ENCODE data around the gene UGT2B7. TPM values are rescaled to one million over a fixed set of nuclear protein-coding genes. Genes with fewer than 3 reads are reported as not detected.

UGT2B7 gene
- total and polyA plus RNA-seq, 2 of the 13 experiments (the other 11 are each of a cell fraction or from before 2014, with no cell fraction given): 26.8 to 41.8 TPM

DNA sequence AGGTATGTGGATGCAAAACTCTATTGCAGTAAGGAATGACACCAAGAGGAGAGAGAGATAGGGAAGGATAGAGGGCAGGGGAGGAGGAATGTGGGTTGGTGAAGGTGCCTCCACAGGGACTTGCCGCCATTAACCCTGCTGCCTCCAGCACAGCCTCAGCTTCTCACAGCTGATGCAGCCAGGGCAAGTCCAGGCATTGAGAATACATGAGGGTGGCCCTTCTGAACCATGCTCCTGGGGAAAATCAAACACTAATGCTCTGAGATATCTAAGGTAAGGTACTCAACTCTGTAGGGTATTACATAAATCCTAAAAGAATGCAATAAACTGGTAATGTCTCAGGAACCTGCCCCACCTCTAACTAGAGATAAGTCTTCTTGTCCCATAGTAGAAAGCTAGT, 28.7 kb downstream of the UGT2B7 start:
- intact Hi-C loops (cut with micrococcal nuclease; ENCODE audit: unreplicated experiment) (no loop called here), in situ Hi-C loops (cut with HindIII; ENCODE audit: extremely low pct_ligation_motif_present, low pct_unique_long_range_greater_than_20kb) (no loop called here)
- no peak overlapping the region for H3K4me3 ChIP-seq (replicated peaks in 1 of 3; ENCODE audit: insufficient read depth in 1 of 3, low read depth in 2 of 3, low read length in 3 of 3)
- no peak overlapping the region for H3K4me2 ChIP-seq (ENCODE audit: low read depth, low read length)
- H3K27ac ChIP-seq (ENCODE audit: extremely low read length, insufficient read depth, low read length): no peak overlapping the region
- BruUV-seq (replicated peaks): no TSS peak
- H3K9ac ChIP-seq (ENCODE audit: insufficient read depth, low read depth, low read length): no peak overlapping the region
- WGBS (ENCODE audit: low lambda C conversion rate): 100% methylated on average over 1 of the region's 1 CpG
- H3K27me3 ChIP-seq (ENCODE audit: control insufficient read depth in 1 of 2, insufficient read depth in 2 of 2, low read length in 2 of 2): no peaks in the 10 kb centered on the region
- H3K79me2 ChIP-seq (ENCODE audit: insufficient read depth, low read length): no peaks in the 10 kb centered on the region
- ATAC-seq (no peak), FAIRE-seq (no peak), DNase-seq (ENCODE audit: low spot score) (no peak)
- peaks cover 14% of the 10 kb centered on the region; the same call in 1 of the 2 replicates for H3K4me1 ChIP-seq (ENCODE audit: insufficient read depth, low read length)
- no peaks in the 10 kb centered on the region for H4K20me1 ChIP-seq (ENCODE audit: insufficient read depth, low read length)
- POLR2A ChIA-PET: no interaction called here
- no peak overlapping the region for H2AFZ ChIP-seq (ENCODE audit: low read length)
- CTCF ChIA-PET (ENCODE audit: low intra/inter-chr PET ratio, low total read pairs): no interaction called here
- H3K9me3 ChIP-seq (ENCODE audit: low read length): no peaks in the 10 kb centered on the region
- H3K36me3 ChIP-seq (replicated peaks in 1 of 2; ENCODE audit: control insufficient read depth in 1 of 2, insufficient read depth in 2 of 2, low read length in 2 of 2): no peaks in the 10 kb centered on the region
- TF ChIP-seq RXRB (CRISPR knock-in tag; IDR thresholded peaks at IDR 0.05; ENCODE audit: borderline replicate concordance) (no peak), NONO (IDR thresholded peaks at IDR 0.05) (no peak), NONO (CRISPR knock-in tag; conservative IDR thresholded peaks at IDR 0.05) (no peak), ZSCAN30 (CRISPR knock-in tag; IDR thresholded peaks at IDR 0.05) (no peak)
- TF ChIP-seq, protein P1, sequence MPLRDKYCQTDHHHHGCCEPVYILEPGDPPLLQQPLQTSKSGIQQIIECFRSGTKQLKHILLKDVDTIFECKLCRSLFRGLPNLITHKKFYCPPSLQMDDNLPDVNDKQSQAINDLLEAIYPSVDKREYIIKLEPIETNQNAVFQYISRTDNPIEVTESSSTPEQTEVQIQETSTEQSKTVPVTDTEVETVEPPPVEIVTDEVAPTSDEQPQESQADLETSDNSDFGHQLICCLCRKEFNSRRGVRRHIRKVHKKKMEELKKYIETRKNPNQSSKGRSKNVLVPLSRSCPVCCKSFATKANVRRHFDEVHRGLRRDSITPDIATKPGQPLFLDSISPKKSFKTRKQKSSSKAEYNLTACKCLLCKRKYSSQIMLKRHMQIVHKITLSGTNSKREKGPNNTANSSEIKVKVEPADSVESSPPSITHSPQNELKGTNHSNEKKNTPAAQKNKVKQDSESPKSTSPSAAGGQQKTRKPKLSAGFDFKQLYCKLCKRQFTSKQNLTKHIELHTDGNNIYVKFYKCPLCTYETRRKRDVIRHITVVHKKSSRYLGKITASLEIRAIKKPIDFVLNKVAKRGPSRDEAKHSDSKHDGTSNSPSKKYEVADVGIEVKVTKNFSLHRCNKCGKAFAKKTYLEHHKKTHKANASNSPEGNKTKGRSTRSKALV (CRISPR knock-in tag; IDR thresholded peaks at IDR 0.05): no peak
- TF ChIP-seq, protein P2, sequence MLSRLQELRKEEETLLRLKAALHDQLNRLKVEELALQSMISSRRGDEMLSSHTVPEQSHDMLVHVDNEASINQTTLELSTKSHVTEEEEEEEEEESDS (CRISPR knock-in tag; IDR thresholded peaks at IDR 0.05; ENCODE audit: borderline replicate concordance): no peak
- TF ChIP-seq, protein P3, sequence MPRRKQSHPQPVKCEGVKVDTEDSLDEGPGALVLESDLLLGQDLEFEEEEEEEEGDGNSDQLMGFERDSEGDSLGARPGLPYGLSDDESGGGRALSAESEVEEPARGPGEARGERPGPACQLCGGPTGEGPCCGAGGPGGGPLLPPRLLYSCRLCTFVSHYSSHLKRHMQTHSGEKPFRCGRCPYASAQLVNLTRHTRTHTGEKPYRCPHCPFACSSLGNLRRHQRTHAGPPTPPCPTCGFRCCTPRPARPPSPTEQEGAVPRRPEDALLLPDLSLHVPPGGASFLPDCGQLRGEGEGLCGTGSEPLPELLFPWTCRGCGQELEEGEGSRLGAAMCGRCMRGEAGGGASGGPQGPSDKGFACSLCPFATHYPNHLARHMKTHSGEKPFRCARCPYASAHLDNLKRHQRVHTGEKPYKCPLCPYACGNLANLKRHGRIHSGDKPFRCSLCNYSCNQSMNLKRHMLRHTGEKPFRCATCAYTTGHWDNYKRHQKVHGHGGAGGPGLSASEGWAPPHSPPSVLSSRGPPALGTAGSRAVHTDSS (CRISPR knock-in tag; conservative IDR thresholded peaks at IDR 0.05): no peak
- TF ChIP-seq, protein P4, sequence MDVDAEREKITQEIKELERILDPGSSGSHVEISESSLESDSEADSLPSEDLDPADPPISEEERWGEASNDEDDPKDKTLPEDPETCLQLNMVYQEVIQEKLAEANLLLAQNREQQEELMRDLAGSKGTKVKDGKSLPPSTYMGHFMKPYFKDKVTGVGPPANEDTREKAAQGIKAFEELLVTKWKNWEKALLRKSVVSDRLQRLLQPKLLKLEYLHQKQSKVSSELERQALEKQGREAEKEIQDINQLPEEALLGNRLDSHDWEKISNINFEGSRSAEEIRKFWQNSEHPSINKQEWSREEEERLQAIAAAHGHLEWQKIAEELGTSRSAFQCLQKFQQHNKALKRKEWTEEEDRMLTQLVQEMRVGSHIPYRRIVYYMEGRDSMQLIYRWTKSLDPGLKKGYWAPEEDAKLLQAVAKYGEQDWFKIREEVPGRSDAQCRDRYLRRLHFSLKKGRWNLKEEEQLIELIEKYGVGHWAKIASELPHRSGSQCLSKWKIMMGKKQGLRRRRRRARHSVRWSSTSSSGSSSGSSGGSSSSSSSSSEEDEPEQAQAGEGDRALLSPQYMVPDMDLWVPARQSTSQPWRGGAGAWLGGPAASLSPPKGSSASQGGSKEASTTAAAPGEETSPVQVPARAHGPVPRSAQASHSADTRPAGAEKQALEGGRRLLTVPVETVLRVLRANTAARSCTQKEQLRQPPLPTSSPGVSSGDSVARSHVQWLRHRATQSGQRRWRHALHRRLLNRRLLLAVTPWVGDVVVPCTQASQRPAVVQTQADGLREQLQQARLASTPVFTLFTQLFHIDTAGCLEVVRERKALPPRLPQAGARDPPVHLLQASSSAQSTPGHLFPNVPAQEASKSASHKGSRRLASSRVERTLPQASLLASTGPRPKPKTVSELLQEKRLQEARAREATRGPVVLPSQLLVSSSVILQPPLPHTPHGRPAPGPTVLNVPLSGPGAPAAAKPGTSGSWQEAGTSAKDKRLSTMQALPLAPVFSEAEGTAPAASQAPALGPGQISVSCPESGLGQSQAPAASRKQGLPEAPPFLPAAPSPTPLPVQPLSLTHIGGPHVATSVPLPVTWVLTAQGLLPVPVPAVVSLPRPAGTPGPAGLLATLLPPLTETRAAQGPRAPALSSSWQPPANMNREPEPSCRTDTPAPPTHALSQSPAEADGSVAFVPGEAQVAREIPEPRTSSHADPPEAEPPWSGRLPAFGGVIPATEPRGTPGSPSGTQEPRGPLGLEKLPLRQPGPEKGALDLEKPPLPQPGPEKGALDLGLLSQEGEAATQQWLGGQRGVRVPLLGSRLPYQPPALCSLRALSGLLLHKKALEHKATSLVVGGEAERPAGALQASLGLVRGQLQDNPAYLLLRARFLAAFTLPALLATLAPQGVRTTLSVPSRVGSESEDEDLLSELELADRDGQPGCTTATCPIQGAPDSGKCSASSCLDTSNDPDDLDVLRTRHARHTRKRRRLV (CRISPR knock-in tag; IDR thresholded peaks at IDR 0.05): no peak
- TF ChIP-seq, protein P5, sequence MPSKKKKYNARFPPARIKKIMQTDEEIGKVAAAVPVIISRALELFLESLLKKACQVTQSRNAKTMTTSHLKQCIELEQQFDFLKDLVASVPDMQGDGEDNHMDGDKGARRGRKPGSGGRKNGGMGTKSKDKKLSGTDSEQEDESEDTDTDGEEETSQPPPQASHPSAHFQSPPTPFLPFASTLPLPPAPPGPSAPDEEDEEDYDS (CRISPR knock-in tag; IDR thresholded peaks at IDR 0.05): no peak
- TF ChIP-seq, protein P6, sequence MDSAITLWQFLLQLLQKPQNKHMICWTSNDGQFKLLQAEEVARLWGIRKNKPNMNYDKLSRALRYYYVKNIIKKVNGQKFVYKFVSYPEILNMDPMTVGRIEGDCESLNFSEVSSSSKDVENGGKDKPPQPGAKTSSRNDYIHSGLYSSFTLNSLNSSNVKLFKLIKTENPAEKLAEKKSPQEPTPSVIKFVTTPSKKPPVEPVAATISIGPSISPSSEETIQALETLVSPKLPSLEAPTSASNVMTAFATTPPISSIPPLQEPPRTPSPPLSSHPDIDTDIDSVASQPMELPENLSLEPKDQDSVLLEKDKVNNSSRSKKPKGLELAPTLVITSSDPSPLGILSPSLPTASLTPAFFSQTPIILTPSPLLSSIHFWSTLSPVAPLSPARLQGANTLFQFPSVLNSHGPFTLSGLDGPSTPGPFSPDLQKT (CRISPR knock-in tag; IDR thresholded peaks at IDR 0.05; ENCODE audit: borderline replicate concordance): no peak
- TF ChIP-seq, protein P7, sequence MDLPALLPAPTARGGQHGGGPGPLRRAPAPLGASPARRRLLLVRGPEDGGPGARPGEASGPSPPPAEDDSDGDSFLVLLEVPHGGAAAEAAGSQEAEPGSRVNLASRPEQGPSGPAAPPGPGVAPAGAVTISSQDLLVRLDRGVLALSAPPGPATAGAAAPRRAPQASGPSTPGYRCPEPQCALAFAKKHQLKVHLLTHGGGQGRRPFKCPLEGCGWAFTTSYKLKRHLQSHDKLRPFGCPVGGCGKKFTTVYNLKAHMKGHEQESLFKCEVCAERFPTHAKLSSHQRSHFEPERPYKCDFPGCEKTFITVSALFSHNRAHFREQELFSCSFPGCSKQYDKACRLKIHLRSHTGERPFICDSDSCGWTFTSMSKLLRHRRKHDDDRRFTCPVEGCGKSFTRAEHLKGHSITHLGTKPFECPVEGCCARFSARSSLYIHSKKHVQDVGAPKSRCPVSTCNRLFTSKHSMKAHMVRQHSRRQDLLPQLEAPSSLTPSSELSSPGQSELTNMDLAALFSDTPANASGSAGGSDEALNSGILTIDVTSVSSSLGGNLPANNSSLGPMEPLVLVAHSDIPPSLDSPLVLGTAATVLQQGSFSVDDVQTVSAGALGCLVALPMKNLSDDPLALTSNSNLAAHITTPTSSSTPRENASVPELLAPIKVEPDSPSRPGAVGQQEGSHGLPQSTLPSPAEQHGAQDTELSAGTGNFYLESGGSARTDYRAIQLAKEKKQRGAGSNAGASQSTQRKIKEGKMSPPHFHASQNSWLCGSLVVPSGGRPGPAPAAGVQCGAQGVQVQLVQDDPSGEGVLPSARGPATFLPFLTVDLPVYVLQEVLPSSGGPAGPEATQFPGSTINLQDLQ (CRISPR knock-in tag; IDR thresholded peaks at IDR 0.05): no peak
